Endometrial microvascular endothelial cells (primary cell): ENCODE results near the gene NODAL. TPM values are rescaled to one million over a fixed set of nuclear protein-coding genes. Genes with fewer than 3 reads are reported as not detected.

Experiments
- in situ Hi-C: cut with HindIII; loops from 2 replicates; pipeline ENCODE4 v1.10.0; 2017; ENCODE audit warnings: low sequenced_read_pairs, low pct_unique_long_range_greater_than_20kb; ENCODE audit errors: inconsistent ontology term
- total RNA-seq: library from RNA; depleted of rRNA; stranded (reverse); fragments of >200 nt; gene quantifications from one replicate; pipeline ENCODE4 v1.2.3, GENCODE V29; 2015; ENCODE audit errors: inconsistent ontology term

Gene NODAL
- total RNA-seq, 1 donor from 2014 or later, result not detected

DNA sequence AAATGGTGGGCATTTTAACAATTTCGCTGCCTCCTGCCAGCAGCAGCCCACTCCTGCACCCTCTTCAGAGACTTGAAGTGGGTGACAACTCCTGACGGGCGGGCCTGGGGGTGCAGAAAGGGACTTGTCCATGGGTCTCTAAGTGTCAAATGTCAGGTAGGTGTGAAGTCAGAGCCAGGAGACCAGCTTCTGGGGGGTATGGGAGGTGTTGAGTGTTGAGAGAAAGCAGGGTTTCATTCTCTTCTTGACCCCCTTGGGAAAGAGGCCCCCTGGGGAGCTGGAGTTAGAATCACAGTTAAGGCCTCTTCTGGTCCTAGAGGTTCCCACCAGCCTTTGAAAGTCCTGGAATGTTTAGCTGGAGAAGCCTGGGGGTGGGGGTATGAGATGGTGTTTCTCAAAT lies 25.5 kb upstream of the NODAL start:
- in situ Hi-C loops, result no loop called here

DNA sequence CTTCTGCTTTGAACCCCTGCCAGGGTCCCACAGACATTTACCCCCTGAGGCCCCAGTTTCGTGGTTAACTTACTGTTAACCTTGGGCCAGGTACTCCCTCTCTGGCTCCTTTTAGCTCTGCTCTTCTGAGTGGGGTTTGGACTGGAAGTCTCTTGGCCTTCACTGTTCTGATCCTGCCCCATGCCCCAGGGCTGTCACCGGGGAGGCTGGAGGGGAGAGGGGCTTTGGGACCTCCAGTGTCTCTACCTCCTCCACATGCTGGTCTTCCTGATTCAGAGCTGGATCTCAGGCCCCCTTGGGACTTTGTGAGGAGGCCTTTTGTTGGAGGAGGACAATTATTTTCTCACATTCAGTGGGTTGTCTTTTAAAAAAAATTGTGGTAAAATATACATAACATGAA lies 24.4 kb upstream of the NODAL start:
- in situ Hi-C loops, result no loop called here

DNA sequence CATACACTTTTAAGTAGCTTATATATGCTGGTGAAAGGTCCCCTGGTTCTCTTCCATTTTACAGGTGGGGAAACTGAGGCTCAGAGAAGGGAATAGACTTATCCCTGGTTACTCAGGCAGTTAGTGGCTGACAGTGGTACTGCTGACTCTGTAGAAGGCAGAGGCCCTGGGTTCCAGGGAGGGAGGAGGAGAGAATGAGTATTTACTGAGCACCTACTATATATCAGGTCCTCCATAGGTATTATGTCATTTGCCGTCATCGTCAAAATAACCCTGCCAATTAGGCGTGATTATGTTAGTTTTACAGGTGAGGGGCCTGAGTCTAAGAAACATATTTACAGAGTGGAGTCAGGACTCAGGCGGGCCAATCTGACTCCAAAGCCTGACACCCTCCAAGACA lies 23.8 kb upstream of the NODAL start:
- in situ Hi-C loops, result no loop called here

DNA sequence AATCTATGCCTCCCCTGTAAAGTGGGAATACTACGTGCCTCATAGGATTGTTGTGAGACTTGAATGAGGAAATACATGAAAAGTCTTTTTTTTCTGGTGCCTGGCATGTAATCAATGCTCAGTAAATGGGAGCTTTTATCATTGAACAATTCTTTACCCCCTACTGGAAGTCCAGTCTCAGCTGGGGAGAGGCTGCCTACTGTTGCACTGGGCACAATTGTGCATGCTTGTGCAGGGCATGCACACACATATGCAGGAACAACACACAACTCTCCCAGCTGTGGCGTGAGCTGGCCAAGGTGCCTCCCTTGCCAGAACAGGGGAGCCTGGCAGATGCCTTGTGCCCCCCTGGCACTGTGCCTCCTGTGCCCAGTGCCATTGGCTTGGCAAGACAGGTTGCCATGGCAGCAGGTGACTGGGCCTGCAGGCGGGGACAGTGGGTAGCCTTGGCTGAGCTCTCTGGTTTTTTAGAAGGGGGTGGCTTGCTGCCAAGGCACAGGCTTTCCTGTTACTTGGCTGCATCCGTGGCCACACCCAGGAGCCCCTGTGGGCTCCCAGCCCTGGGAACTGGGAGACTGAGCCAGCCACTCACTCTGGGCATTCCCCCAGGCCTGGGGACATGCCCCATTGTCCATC lies 21.0 kb upstream of the NODAL start:
- in situ Hi-C loops, result no loop called here

- in situ Hi-C loops, result no loop called here
Measured at GRCh38 chr10:70461397-70462348, 20.2 kb upstream of the NODAL start.

DNA sequence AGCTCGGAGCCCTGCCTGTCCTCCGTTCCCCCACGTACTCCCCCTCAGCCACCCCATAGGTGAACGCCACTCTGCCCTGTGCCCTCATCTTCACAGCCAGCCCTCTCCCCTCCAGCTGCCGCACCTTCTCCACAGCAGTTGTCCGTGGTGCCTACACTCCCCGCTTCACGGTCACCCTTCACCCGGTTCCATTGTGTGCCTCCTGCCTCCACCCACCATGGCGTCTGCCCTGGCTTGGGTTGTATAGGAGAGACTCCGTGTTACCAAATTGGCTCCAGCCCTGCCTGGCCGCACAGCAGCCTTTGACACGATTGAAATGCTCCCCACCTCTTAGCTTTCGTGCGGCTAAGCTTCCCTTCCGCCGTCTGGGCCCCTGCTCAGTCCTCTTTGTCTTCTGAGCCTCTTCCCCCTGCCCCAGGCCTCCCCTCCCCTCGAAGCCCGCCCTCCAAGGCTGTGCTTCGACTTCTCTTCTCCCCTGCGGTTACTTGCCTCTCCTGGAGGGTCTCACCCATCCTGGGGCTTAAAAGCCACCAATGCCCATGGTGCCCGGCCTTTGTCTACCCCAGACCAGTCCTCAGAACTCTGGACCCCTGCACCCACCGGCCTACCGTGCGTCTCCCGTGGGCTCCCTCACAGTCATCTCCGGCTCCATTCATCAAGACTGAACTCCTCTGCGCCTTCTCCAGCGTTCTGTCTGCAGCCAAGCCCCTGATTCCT lies 18.5 kb upstream of the NODAL start:
- in situ Hi-C loops, result no loop called here

DNA sequence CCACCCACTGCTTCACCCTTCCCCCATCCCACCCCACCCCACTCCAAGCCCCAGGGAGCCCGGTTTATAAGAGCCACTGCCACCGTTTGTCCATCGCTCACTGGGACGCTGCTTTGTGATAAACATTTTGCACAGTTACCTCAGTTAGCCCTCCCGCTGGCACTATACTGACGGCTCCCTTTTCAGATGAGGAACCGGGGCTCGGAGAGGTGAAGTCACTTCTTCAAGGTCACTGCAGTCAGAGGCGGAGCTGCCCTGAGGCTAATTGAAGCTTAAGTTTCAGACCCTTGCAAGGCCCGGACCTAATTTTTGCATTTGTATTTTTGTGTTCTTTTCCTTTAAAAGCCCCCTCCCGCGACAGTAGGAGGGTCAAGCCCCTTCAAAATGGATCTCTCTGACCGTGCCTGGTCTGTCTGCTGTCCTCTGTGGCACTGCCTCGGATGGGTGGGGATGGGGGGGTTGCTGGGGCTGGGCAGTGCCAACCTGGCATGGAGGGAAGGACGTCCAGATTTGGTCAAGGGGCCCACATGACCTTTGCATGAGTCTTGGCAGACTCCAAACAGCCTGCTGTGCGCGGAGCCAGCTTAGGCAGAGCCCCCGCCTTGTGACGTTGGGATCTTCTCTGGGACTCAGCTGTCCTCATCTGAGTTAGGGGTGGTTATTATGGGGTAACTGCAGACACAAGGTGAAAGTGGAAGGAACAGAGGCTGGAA lies 17.7 kb upstream of the NODAL start:
- in situ Hi-C loops, result no loop called here

DNA sequence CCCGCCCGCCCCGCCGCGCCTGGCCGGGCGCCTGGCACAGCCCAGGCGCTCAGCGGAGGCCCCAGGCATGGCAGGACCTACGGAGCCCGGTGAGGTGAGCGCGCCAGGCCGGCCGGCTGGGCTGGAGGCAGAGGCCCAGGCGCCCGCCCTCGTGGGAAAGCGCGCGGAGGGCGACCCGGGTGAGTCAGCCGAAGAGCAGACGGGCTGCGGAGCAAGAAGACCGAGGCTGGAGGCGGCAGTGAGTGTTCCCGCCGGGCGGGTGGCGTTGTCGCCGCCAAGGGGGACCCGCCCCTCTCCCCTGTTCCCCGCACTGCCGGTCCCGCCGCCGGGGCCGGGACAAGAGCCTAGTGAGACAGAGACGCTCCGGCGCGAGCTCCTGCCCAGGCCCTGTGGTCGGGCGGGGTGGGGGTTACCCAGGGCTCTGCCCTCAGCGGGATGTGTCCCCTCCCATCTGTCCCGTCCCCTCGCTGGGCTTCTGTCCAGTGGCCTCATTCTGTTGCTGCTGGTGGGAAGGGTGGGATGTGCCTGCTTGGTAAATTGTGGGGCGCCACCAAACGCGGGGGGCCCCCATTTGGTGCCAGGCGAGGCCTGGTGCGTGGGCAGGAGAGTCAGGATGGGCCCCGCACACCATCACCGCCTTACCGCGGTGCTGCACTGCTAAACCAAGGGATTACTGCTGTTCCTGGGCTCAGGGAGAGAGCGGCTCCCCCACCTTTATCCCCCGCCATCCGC lies 17.0 kb upstream of the NODAL start:
- in situ Hi-C loops, result no loop called here

DNA sequence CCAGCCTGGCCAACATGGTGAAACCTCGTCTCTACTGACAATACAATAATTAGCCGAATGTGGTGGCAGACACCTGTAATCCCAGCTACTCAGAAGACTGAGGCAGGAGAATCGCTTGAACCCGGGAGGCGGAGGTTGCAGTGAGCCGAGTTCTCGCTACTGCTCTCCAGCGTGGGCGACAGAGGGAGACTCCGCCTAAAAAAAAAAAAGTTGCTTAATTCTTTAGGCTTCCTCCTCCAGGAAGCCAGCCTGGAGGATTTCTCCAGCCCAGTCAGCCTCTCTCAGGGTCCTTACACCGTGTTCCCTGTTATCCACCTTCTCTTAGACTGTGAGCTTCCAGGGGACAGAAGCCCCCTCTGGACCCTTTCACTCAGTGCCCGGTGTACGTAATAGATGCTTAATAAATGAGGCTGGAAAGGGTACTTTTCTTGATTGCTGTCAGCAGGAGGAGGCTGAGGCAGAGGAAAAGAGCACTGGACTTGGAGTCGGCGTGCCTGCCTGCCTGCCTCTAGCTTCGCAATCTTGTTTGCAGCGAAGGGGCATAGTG lies 16.4 kb upstream of the NODAL start:
- in situ Hi-C loops, result no loop called here

DNA sequence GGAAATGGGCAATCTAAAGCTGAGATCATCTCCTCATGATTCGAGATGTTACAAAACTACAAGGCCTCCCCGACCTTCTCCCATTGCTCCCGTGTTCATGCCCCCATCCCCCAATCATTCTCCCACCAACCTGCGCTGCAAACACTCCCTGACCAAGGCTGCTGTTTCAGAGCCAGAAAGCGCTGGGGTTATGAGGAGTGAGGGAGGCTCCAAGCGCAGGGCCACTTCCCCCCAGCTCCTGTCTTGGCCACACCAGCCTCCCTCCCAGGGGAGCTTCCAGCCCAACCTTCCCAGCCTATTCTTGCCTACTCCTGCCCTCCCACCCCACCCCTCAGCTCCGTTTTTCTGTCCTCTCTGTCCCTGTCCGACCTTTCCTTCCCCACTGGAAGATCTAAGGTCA lies 14.7 kb upstream of the NODAL start:
- in situ Hi-C loops, result no loop called here

DNA sequence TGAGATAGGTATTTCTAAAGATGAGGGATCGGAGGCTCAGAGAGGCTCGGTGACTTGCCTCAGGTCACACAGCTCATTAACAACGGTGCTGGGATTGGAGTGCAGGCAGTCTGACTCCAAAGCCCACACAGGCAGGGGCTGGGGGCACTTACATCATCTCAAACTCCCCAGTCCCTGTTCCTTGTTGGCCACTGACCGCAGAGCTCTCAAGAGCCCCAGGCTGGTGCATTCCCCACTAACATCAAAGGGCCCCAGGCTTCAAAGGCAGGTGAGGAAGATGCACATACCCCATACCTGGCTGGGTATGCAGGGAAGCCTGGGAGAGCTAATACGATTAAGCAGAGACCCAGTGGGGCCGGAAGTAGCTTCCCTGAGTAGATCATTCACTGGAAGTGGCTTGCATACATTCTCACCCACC lies 13.7 kb upstream of the NODAL start:
- in situ Hi-C loops, result no loop called here

- in situ Hi-C loops, result no loop called here
Measured at GRCh38 chr10:70448236-70448635, 6.8 kb upstream of the NODAL start.

- in situ Hi-C loops, result no loop called here
Measured at GRCh38 chr10:70445718-70446657, 4.5 kb upstream of the NODAL start.

- in situ Hi-C loops, result no loop called here
Measured at GRCh38 chr10:70444744-70445143, 3.3 kb upstream of the NODAL start.

DNA sequence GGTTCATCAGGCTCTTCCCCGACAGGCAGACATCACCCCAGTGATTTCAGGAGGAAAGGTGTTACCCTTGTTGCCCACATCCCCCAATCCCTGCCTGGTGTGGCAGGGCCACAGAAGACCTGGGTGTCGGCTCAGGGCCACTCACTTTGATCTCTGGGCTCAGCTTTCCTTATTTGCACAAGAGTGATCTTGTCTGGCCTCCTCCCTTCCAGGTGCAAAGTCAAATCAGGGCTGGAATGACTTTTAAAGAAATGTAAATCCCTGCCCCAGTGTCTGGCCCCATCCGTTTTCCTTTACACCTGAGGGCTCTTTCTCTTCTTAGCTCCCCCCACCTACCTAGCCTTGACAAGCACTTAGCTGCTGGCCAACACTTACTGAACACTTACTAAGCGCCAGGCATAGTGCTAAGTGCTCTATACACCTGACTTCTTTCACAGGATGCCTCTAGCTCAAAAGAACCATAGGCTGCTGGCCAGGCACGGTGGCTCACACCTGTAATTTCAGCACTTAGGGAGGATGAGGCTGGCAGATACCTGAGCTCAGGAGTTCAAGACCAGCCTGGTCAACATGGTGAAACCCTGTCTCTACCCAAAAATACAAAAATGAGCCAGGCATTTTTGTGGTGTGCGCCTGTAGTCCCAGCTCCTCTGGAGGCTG lies 979 bp upstream of the NODAL start:
- in situ Hi-C loops, result no loop called here

- in situ Hi-C loops, result no loop called here
Measured at GRCh38 chr10:70441895-70442309, 421 bp upstream of the NODAL start.
